Stimulated activated CD4-positive, alpha-beta T cell treated with anti-CD3 and anti-CD28 coated beads, Interleukin-15, amount 100 ng/mL, for 1 hour (primary cell): ENCODE measurements around the gene SYNGR3.
"Not testable (repeated sequence)": the region's sequence is repeated elsewhere in the genome, so short reads cannot be mapped to it uniquely, and the experiment has no call there.

Source experiments
- DNase-seq, 2 donors: peaks; one replicate each; pipeline ENCODE4 v3.0.0-alpha.2; 2020; ENCODE audit warnings: low read depth in 1 of 2, low spot score in 1 of 2

The SYNGR3 gene

GRCh38 chr16:2027024-2028010 lies 37.5 kb downstream of the SYNGR3 start:
- no peak for DNase-seq

GRCh38 chr16:2028146-2028545 lies 38.4 kb downstream of the SYNGR3 start:
- no peak for DNase-seq

- DNase-seq: no peak
These were observed 39.0 kb downstream of the SYNGR3 start for GRCh38 chr16:2028620-2029220.

DNA sequence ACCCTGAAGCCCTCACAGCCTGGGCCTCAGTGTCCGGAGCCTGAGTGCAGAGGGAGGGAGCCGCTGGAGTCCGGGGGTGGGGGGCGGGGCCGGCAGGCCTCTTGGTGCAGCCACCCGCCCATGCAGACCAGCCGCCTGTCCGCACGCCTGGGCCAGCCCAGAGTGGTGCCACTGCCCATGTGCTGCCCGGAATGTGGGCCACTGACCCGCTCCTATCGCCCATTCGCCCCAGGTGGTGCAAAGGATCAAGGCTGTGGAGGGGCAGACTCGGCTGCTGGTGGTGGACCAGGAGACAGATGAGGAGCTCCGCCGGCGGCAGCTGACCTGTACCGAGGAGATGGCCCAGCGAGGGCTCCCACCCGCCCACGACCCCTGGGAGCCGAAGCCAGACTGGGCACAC lies 39.6 kb downstream of the SYNGR3 start:
- DNase-seq: no peak

- DNase-seq: no peak
These were observed 40.3 kb downstream of the SYNGR3 start for GRCh38 chr16:2030036-2030435.

DNA sequence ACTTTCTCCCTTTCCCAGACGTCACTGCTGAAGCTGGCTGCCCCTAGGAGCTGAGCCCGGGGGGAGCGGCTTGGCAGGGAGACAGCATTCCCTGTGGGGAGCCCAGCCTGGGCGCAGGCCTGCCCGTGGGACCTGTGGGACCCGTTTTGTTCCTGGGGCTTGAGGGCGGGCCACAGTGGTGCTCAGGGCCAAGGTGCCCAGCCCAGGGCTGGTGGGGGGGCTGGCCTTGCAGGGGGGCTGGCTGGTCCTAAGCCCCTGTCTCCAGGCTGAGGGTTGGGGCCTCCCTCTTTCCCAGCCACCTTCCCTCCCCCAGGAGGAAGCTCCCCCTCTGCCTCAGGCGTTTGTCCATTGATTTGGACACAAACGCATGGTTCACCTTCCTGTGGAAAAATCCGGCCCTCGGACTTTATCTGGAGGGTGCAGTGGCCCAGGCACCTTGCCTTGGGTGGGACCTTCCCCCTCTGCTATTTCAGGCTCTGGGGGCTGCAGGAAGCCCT lies 41.4 kb downstream of the SYNGR3 start:
- no peak for DNase-seq

DNA sequence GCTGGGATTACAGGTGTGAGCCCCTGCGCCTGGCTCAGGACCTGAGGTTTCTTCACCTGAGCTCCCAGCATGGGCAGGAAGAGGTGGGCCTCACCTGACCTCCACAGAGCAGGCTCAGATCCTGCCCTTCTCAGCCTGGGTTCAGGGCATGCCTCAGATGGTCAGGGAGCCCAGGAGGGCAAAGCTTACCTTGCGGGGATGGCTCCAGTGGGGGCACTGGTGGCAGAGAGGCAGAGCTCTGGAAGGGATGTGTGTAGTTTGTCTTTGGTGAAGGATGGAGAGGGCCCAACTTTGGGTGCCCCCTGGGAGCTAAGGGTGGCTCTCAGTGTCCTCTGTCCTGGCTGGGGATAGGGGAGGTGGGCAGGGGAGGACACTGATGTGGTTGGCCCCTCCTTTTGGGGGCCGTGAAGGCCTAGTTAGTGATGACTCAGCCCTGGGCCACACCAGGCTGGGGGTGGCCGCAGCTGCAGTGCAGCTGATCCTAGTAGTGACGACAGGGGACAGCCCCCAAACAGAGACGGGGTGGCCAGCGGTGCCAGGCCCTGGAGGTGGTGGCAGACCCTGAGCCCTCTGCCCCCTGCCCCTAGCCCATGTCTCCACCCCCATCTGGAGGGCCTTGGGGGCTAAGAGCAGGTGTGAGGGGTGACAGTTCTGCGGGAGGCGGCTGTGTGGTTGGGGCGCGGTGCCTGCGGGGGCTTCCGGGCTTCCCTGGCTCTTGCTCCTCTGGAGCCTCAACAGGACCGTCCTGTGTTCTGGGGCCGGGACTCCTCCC lies 42.7 kb downstream of the SYNGR3 start:
- DNase-seq: no peak

DNA sequence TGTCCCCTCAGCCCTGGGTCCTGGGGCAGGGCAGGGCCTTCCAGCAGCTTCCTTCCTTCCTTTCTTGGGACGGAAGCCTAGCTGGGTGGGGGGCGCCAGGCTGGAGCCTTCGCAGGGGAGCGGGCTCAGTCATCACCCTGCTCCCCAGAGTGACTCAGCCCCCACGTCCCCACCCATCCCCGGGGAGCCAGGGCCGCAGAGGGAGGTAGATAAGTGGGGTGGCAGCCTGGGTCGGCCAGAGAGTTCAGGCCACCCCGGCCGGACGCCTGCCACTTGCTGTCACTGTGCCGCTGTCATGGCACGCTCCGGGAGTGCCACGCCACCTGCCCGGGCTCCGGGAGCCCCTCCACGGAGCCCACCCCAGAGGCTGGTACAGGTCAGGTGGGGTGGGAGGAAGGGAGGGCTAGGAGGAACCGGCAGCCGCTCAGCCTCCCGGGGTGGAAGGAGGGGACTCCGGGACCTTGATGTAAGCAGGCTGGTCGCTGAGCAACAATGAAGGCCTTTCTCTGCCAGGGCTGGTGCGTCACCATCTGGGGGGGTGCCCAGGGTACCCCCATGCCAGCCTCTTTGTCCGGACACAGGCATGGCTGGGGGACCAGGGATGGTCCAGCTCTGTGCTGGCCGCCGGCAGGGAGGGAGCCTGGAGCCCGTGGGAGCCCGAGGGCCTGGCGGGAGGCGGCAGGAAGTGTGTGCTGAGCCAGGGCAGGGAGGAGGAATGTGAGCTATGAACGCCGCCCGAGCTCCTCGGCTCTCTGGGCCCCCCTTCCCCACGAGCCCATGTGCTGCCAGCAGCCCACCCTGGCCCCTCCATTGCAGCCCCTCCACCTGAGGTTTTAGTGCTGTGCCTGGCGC lies 43.5 kb downstream of the SYNGR3 start:
- DNase-seq: no peak

GRCh38 chr16:2033909-2034695 lies 44.3 kb downstream of the SYNGR3 start:
- DNase-seq: not testable (repeated sequence)

DNA sequence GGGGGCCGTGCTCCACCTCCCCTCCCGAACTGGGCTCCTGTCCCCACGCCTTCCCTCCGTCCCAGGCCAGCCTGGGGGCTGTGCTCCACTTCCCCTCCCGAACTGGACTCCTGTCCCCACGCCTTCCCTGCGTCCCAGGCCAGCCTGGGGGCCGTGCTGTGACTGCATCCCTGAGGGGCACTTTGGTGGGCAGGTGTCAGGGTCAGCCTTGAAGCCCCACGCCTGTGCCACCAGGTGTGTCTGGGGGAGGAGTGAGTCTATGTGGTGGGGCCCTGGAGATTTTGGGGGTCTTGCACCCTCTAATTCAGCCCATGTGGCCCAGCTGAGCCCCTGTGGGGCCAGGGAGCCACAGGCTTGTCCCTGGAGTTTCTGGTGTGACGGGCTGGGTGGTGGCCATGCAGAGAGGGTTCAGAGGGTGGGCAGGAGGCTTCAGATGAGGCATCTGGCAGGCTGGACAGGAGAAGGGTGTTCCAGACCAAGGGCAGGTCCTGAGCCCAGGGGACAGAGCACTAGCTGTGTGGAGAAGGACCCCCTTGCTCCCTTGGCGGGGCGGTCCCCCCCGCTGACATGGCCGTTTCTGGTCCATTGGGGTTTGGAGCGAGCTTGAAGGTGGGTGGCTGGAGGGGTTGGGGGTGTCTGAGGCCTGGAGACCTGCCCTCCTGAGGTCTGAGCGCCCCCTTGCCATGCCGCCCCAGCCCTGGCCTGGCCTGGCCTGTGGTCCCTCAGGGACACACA lies 45.1 kb downstream of the SYNGR3 start:
- DNase-seq: no peak

GRCh38 chr16:2035431-2036199 lies 45.8 kb downstream of the SYNGR3 start:
- DNase-seq: no peak

GRCh38 chr16:2036200-2036966 lies 46.6 kb downstream of the SYNGR3 start:
- DNase-seq: no peak

GRCh38 chr16:2037115-2037514 lies 47.3 kb downstream of the SYNGR3 start:
- no peak for DNase-seq

GRCh38 chr16:2037647-2038381 lies 48.0 kb downstream of the SYNGR3 start:
- no peak for DNase-seq

- no peak for DNase-seq
These were observed 48.8 kb downstream of the SYNGR3 start for GRCh38 chr16:2038382-2039231.
